Measurements from ENCODE around the gene DGAT2L6.

- TF ChIP-seq CTCF (IDR thresholded peaks at IDR 0.05) (no peak), POLR2A (IDR thresholded peaks at IDR 0.05) (no peak)
These were observed 67.6 kb downstream of the DGAT2L6 start for GRCh38 chrX:70244881-70245280.

All from thyroid gland (tissue), 4 donors.